K562 (cell line): Measurements from ENCODE around the gene YPEL5. TPM values are rescaled to one million over a fixed set of nuclear protein-coding genes. Genes with fewer than 3 reads are reported as not detected.

ENCODE experiments used
- polyA plus RNA-seq, 8 experiments: library from polyadenylated mRNA; depleted of rRNA in 4 of 8; stranded (reverse) in 5 of 8; unstranded in 3 of 8; fragments of >200 nt; fragmentation: Nextera tagmentation in 2 of 8; fragmentation: Illumina TruSeq in 1 of 8; extraction: Ambion mirVana in 2 of 8; extraction: Trizol in 1 of 8; gene quantifications; 2 replicates each; pipeline versions ENCODE4 v1.2.1 to v1.2.3, GENCODE V29; 2011 to 2014; ENCODE audit warnings: inconsistent platforms in 1 of 8, missing spikeins in 1 of 8
- small RNA-seq: library from RNA; depleted of rRNA; stranded (forward); fragments of <200 nt; gene quantifications from one replicate; pipeline ENCODE3, GENCODE V24; 2014
- total RNA-seq, 7 experiments: library from RNA; depleted of rRNA in 6 of 7; stranded (reverse); fragments of >200 nt in 6 of 7; fragmentation: Illumina TruSeq in 2 of 7; extraction: Trizol in 2 of 7; gene quantifications; 2 replicates each; pipeline versions ENCODE4 v1.2.1 to v1.2.3, GENCODE V29; 2011 to 2021; ENCODE audit warnings: low replicate concordance in 1 of 7

Gene YPEL5
- total and polyA plus RNA-seq, 9 of the 15 experiments (the other 6 are each of a cell fraction or from before 2014, with no cell fraction given) = 5.4 to 34.4 (median 12.3) TPM

Small RNA genes lying within 50 kb of the gene (small RNA-seq; reads per million reads assigned to genes)
- gene SNORA10B = not detected

Other genes with a start within 250 kb of the YPEL5 start
- gene ALK, start 225.4 kb upstream of the YPEL5 start, total RNA-seq (2014; rRNA removed) = not detected in 2 replicates
- gene ALK, start 225.4 kb upstream of the YPEL5 start, total RNA-seq (2014; rRNA removed; fragmentation: Illumina TruSeq; extraction: Trizol) = not detected in 2 replicates
- gene ALK, start 225.4 kb upstream of the YPEL5 start, total RNA-seq (2015; rRNA removed; fragmentation: Illumina TruSeq; extraction: Trizol) = not detected in 2 replicates
- gene ALK, start 225.4 kb upstream of the YPEL5 start, total RNA-seq (2021) = not detected in 2 replicates
- gene ALK, start 225.4 kb upstream of the YPEL5 start, polyA plus RNA-seq (2011; rRNA removed) = not detected in 2 replicates
- gene ALK, start 225.4 kb upstream of the YPEL5 start, polyA plus RNA-seq (2014; fragmentation: Illumina TruSeq; extraction: Trizol) = not detected in 2 replicates
- gene ALK, start 225.4 kb upstream of the YPEL5 start, polyA plus RNA-seq (2014; fragmentation: Nextera tagmentation; extraction: Ambion mirVana) = not detected
- gene ALK, start 225.4 kb upstream of the YPEL5 start, polyA plus RNA-seq (2014; rRNA removed) = not detected in 2 replicates
- 7.4 and 23.5 TPM in 2 replicates for gene LBH, start 84.5 kb downstream of the YPEL5 start, total RNA-seq (2014; rRNA removed)
- gene LBH, start 84.5 kb downstream of the YPEL5 start, total RNA-seq (2014; rRNA removed; fragmentation: Illumina TruSeq; extraction: Trizol) = 5.7 and 6.0 TPM in 2 replicates
- 4.6 and 7.3 TPM in 2 replicates for gene LBH, start 84.5 kb downstream of the YPEL5 start, total RNA-seq (2015; rRNA removed; fragmentation: Illumina TruSeq; extraction: Trizol)
- 9.5 and 12.1 TPM in 2 replicates for gene LBH, start 84.5 kb downstream of the YPEL5 start, total RNA-seq (2021)
- gene LBH, start 84.5 kb downstream of the YPEL5 start, polyA plus RNA-seq (2011; rRNA removed) = 8.2 and 9.5 TPM in 2 replicates
- gene LBH, start 84.5 kb downstream of the YPEL5 start, polyA plus RNA-seq (2014; fragmentation: Illumina TruSeq; extraction: Trizol) = 8.1 TPM in 2 replicates
- gene LBH, start 84.5 kb downstream of the YPEL5 start, polyA plus RNA-seq (2014; fragmentation: Nextera tagmentation; extraction: Ambion mirVana) = 1 to 10 TPM; 3.1 to 5.9 TPM
- 9.4 and 13.4 TPM in 2 replicates for gene LBH, start 84.5 kb downstream of the YPEL5 start, polyA plus RNA-seq (2014; rRNA removed)